Peyer's patch (tissue), 4 donors: ENCODE results near the gene SS18.

Experiments used
- CTCF ChIP-seq, 6 experiments: fragments of 450-650 bp in 4 of 6; fragments of 200-600 bp in 2 of 6; sonication (generic) in 1 of 6; IDR thresholded peaks; one replicate each; pipeline ENCODE4 v1.5.1; 2017 to 2019; ENCODE audit warnings: antibody characterized with exemption in 6 of 6, mild to moderate bottlenecking in 3 of 6, moderate library complexity in 1 of 6
- POLR2A ChIP-seq, 2 donors: fragments of 450-650 bp; IDR thresholded peaks; one replicate each; pipeline ENCODE4 v1.5.1; 2017; ENCODE audit warnings: antibody characterized with exemption in 2 of 2, mild to moderate bottlenecking in 2 of 2, moderate library complexity in 2 of 2

- TF ChIP-seq CTCF (IDR thresholded peaks at IDR 0.05) (no peak), POLR2A (IDR thresholded peaks at IDR 0.05) (no peak)
Observed at GRCh38 chr18:26003817-26004216, 86.6 kb downstream of the SS18 start.
